Glutamatergic neuron (in vitro differentiated cells): ENCODE data around the gene POLG. TPM values are rescaled to one million over a fixed set of nuclear protein-coding genes. Genes with fewer than 3 reads are reported as not detected.

Experiments used
- DNase-seq: peaks from one replicate; pipeline ENCODE4 v3.0.0; 2022
- H3K27ac Mint-ChIP-seq: one replicate; pipeline ENCODE4 v1.8.0; 2020; ENCODE audit warnings: mild to moderate bottlenecking, mixed read lengths, inconsistent platforms; ENCODE audit not compliant: unreplicated experiment
- H3K27me3 Mint-ChIP-seq: one replicate; pipeline ENCODE4 v1.8.0; 2020; ENCODE audit warnings: mild to moderate bottlenecking, moderate library complexity, mixed read lengths, inconsistent platforms; ENCODE audit not compliant: unreplicated experiment
- H3K36me3 Mint-ChIP-seq: one replicate; pipeline ENCODE4 v1.8.0; 2020; ENCODE audit warnings: mild to moderate bottlenecking, mixed read lengths, inconsistent platforms; ENCODE audit not compliant: unreplicated experiment
- H3K4me1 Mint-ChIP-seq: one replicate; pipeline ENCODE4 v1.8.0; 2020; ENCODE audit warnings: mild to moderate bottlenecking, low read depth, mixed read lengths, inconsistent platforms; ENCODE audit not compliant: unreplicated experiment
- H3K4me3 Mint-ChIP-seq: one replicate; pipeline ENCODE4 v1.8.0; 2020; ENCODE audit warnings: mild to moderate bottlenecking, mixed read lengths, inconsistent platforms; ENCODE audit not compliant: unreplicated experiment
- H3K9me3 Mint-ChIP-seq: one replicate; pipeline ENCODE4 v1.8.0; 2020; ENCODE audit warnings: mild to moderate bottlenecking, moderate library complexity, mixed read lengths, inconsistent platforms; ENCODE audit not compliant: unreplicated experiment
- total RNA-seq: library from RNA; stranded (reverse); fragmentation: NEBNext Ultra II Directional; extraction: Animal tissue kit (Norgen Biotek cat#: 25700); gene quantifications from one replicate; pipeline ENCODE4 v1.2.1, GENCODE V29; 2021; ENCODE audit not compliant: unreplicated experiment
- TF ChIP-seq, protein P1 (sequence below): fragments of 200-600 bp; sonication (generic); IDR thresholded peaks from one replicate; pipeline ENCODE4 v1.5.0; 2021; ENCODE audit not compliant: partially characterized antibody, unreplicated experiment

The POLG gene
- total RNA-seq, 1 donor from 2014 or later = 55.4 TPM

DNA sequence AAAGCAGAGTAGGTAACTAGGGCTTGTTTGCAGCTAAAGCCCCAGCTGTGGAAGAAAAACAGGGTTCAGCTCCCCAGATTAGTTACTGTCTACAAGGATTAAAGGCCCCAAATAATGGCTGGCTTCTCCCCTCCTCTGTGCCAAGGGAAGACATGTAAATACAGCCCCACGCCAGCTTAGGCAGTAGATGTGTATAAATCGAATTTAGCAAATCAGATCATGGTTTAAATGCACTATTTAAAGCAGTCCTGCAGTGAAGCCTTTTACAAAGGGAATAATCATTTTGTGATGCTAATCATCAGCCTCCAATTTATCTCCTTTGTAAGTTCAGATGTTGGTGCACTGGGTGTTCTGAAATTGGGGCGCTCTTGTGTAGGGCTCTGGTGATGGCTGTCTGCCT is 46.7 kb upstream of the POLG start:
- Mint-ChIP-seq H3K9me3 (peaks cover 8% of the 10 kb centered on the region), H3K4me3 (no peak overlapping the region), H3K4me1 (peaks cover 37% of the 10 kb centered on the region), H3K27ac (no peak overlapping the region), H3K36me3 (peaks cover 5% of the 10 kb centered on the region), H3K27me3 (peaks cover 22% of the 10 kb centered on the region)
- TF ChIP-seq, protein P1, sequence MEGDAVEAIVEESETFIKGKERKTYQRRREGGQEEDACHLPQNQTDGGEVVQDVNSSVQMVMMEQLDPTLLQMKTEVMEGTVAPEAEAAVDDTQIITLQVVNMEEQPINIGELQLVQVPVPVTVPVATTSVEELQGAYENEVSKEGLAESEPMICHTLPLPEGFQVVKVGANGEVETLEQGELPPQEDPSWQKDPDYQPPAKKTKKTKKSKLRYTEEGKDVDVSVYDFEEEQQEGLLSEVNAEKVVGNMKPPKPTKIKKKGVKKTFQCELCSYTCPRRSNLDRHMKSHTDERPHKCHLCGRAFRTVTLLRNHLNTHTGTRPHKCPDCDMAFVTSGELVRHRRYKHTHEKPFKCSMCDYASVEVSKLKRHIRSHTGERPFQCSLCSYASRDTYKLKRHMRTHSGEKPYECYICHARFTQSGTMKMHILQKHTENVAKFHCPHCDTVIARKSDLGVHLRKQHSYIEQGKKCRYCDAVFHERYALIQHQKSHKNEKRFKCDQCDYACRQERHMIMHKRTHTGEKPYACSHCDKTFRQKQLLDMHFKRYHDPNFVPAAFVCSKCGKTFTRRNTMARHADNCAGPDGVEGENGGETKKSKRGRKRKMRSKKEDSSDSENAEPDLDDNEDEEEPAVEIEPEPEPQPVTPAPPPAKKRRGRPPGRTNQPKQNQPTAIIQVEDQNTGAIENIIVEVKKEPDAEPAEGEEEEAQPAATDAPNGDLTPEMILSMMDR = no peak
- no peak for DNase-seq

DNA sequence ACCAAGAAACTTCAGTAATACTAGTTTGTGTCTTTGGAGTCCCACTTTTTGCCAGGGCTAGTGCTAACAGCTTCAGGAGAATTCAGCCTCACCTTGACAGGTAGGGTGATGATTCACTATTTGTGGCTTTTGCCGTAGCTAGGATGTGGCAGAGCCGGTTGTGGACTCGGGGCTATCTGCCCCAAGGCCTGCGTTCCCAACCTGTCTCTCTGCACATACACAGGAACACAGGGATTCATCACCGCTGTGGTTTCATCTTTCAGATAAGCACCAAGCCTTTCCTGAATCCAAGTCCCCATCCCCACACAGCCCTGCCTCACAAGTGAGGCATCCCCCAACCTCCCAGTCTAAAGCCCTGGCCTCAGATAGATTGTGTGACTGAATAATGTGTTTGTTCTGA is 45.2 kb upstream of the POLG start:
- peak overlapping the region; percentile 55 for H3K4me3 Mint-ChIP-seq
- H3K27ac Mint-ChIP-seq = no peak overlapping the region
- peaks cover 9% of the 10 kb centered on the region for H3K9me3 Mint-ChIP-seq
- no peak for DNase-seq
- peaks cover 39% of the 10 kb centered on the region for H3K4me1 Mint-ChIP-seq
- peaks cover 31% of the 10 kb centered on the region for H3K27me3 Mint-ChIP-seq
- TF ChIP-seq, protein P1 = no peak
- H3K36me3 Mint-ChIP-seq = peaks cover 5% of the 10 kb centered on the region

DNA sequence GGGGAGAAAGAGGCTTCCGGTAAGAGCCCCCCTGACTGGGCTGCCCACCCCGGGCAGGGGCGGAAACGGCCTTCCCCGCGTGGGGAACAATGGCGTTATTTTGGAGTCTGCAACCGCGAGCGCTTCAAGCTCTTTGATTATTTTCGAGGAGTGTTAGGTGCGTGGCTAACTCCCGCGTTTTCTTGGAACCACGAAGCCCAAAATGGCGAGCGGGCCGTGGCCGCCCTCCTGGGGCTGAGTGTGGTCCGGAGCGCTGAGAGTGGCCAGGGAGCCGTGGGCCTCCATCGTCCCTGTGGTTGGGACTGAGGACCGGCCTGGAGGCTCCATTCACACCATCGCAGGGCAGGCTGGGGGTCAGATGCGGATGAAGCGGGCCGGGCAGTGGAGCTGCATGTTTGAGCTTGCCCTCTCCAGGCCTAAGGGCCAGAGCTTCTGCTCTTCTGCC is 44.6 kb upstream of the POLG start:
- TF ChIP-seq, protein P1 = no peak
- H3K4me3 Mint-ChIP-seq = peak overlapping the region; percentile 55
- H3K9me3 Mint-ChIP-seq = peaks cover 9% of the 10 kb centered on the region
- H3K27me3 Mint-ChIP-seq = peaks cover 35% of the 10 kb centered on the region
- H3K4me1 Mint-ChIP-seq = peaks cover 43% of the 10 kb centered on the region
- no peak for DNase-seq
- H3K36me3 Mint-ChIP-seq = peaks cover 5% of the 10 kb centered on the region
- no peak overlapping the region for H3K27ac Mint-ChIP-seq

DNA sequence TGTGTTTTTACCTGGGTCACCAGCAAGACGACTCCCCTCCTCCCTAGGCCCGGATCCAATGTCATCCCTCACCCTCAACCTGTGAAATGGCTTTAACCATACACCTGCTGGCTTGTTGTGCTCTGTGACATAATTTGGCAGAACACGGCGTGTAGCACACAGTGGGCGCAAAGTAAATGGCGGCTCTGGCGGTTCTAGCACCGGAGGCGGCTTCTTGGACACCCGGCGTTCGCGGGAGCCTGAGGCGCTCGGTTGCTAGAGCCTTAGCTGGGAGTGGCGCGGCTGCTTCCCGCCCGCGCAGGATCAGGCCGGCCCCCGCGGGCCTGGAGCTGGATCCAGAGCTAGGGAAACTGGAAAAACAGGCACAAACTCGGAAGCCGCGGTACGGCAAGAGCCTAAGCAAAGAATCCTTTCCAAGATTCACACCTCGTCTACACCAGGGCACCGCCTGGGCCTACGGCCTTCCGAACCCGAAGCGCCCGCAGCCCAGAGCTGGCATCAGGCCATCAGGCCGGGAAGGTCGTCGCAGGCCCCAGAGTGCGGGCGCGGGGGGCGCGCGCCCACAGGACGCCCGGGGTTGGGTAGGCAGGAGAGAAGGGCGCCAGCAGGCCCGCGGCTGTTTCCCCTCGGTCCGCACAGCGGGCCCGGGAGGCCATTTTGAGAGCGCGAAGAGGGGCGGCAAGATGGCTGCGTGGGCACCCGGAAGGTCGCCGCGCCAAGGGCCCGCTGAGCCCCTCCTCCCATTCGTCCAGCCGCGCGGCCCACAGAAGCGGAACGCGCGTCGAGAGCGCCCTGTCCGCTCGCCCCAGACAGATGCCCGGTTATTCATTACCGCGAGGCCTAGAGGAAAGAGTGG is 43.9 kb upstream of the POLG start:
- Mint-ChIP-seq H3K36me3 (peaks cover 5% of the 10 kb centered on the region), H3K27ac (no peak overlapping the region), H3K9me3 (peaks cover 9% of the 10 kb centered on the region), H3K4me1 (peaks cover 41% of the 10 kb centered on the region), H3K4me3 (peak overlapping the region; percentile 38), H3K27me3 (peaks cover 35% of the 10 kb centered on the region)
- TF ChIP-seq, protein P1 = no peak
- no peak for DNase-seq

DNA sequence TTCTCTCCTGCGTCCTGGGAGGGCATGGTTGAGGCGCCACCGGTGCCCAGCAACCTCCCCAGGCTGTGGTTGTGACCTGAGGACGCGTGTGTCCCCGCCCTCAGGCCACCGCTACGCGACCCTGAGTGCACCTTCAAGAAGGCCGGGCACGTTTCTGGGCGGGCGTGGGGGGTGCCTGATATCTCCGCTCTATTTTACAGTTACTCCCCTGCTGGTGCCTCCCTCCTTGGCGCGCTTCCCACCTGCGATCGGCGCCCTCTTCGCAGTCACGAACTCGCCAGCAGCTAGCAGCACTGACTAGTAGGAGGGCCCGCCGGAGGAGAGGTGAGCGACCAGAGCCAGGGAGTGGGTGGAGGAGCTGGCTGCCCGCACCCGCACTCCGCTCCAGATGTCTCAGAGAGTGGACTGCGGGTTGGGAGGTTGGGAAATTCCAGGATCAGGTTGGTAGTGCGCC is 43.2 kb upstream of the POLG start:
- Mint-ChIP-seq H3K4me1 (peaks cover 35% of the 10 kb centered on the region), H3K9me3 (peaks cover 6% of the 10 kb centered on the region), H3K4me3 (peak overlapping the region; percentile 15), H3K27ac (no peak overlapping the region), H3K27me3 (peaks cover 33% of the 10 kb centered on the region), H3K36me3 (peaks cover 1% of the 10 kb centered on the region)
- TF ChIP-seq, protein P1 = no peak
- DNase-seq = no peak
